Epithelial cell of alveolus of lung (primary cell): ENCODE results near the gene MTHFS. TPM values are rescaled to one million over a fixed set of nuclear protein-coding genes. Genes with fewer than 3 reads are reported as not detected.

ENCODE experiments used
- total RNA-seq: library from RNA; depleted of rRNA; stranded (reverse); fragments of >200 nt; gene quantifications from 2 replicates; pipeline ENCODE4 v1.2.1, GENCODE V29; 2015

The MTHFS gene
- 11.9 and 12.0 TPM in 2 replicates for total RNA-seq

DNA sequence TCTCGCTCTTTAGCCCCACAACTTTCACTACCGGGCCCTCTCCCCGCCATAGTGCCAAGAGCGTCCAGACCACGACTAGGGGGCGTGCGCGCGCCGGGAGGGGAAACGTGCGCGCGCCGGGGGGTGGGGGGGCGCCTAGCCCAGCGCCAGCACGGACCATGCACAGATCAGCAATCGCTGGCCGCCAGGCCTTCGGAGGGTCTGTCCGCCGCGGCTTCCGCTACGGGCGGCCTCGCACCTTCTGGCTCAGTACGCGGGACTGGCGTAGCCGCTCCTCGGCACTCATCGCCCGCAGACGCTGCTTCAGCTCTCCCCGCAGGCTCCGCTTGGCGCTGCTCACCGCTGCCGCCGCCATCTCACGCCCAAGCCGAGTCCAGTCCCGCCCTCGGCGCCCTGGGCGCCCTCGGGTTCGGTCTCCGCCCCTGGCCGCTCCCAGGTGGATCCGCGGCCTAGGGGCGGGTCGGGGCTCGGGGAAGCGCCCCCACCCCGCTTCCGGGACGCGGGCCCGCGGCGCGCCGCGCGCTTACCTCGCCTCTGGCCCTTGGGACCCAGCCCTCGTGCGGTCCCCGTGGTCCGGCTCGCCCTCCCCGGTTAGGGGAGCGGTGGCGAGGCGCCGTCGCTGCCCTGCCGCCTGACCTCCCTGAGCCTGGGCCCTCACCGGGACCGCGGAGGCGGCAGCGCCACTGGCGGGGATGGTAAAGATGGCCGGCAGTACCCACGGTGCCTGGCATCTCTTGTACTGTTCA is at the start of gene MTHFS:
Gene MTHFS, minus strand, starts transcription at position 381 of the 746 bp plus-strand sequence. Its CDS starts 26 bp downstream, at position 355.

Other genes starting within 250 kb of the MTHFS start
- gene BCL2A1, start 74.2 kb upstream of the MTHFS start, total RNA-seq = 2.6 and 3.9 TPM in 2 replicates
- 70.3 and 105 TPM in 2 replicates for gene ZFAND6, start 162.7 kb upstream of the MTHFS start, total RNA-seq